HepG2 (cell line): Measurements from ENCODE around the gene CLEC18C. TPM values are rescaled to one million over a fixed set of nuclear protein-coding genes. Genes with fewer than 3 reads are reported as not detected.

Experiments
- ATF1 ChIP-seq: IDR thresholded peaks from 2 replicates; pipeline ENCODE4 v1.6.1; 2016; ENCODE audit warnings: mild to moderate bottlenecking, control low read depth
- CAMTA2 ChIP-seq: sonication (generic); formaldehyde crosslinking; IDR thresholded peaks from 2 replicates; pipeline ENCODE4 v1.4.0; 2020; ENCODE audit warnings: mild to moderate bottlenecking, missing genetic modification reagents, borderline replicate concordance
- HES4 ChIP-seq: sonication (generic); formaldehyde crosslinking; IDR thresholded peaks from 2 replicates; pipeline ENCODE4 v1.9.0; 2021; ENCODE audit warnings: mild to moderate bottlenecking, missing genetic modification reagents, borderline replicate concordance
- KDM5B ChIP-seq: sonication (generic); formaldehyde crosslinking; IDR thresholded peaks from 2 replicates; pipeline ENCODE4 v1.4.0; 2020; ENCODE audit warnings: missing genetic modification reagents, mild to moderate bottlenecking, borderline replicate concordance
- NR2C2 ChIP-seq: sonication (generic); formaldehyde crosslinking; IDR thresholded peaks from 2 replicates; pipeline ENCODE4 v1.4.0; 2020; ENCODE audit warnings: missing genetic modification reagents, mild to moderate bottlenecking, moderate library complexity, borderline replicate concordance
- SNAI1 ChIP-seq: sonication (generic); formaldehyde crosslinking; IDR thresholded peaks from 2 replicates; pipeline ENCODE4 v1.5.0; 2020; ENCODE audit warnings: mild to moderate bottlenecking, missing genetic modification reagents, borderline replicate concordance
- ZFP1 ChIP-seq: IDR thresholded peaks from 2 replicates; pipeline ENCODE4 v1.6.1; 2016
- ZNF160 ChIP-seq: sonication (generic); formaldehyde crosslinking; IDR thresholded peaks from 2 replicates; pipeline ENCODE4 v1.8.0; 2022; ENCODE audit warnings: mild to moderate bottlenecking, inconsistent platforms, missing genetic modification reagents
- ZNF550 ChIP-seq: sonication (generic); formaldehyde crosslinking; IDR thresholded peaks from 2 replicates; pipeline ENCODE4 v1.4.0; 2020; ENCODE audit warnings: mild to moderate bottlenecking, missing genetic modification reagents, borderline replicate concordance
- ZNF557 ChIP-seq: sonication (generic); formaldehyde crosslinking; IDR thresholded peaks from 2 replicates; pipeline ENCODE4 v1.4.0; 2020; ENCODE audit warnings: missing genetic modification reagents
- ZNF891 ChIP-seq: sonication (generic); formaldehyde crosslinking; IDR thresholded peaks from 2 replicates; pipeline ENCODE4 v1.5.0; 2020; ENCODE audit warnings: mild to moderate bottlenecking, missing genetic modification reagents
- polyA plus RNA-seq, 8 experiments: library from polyadenylated mRNA; depleted of rRNA in 3 of 8; stranded (reverse) in 7 of 8; unstranded in 1 of 8; fragments of >200 nt; fragmentation: Illumina TruSeq in 4 of 8; extraction: Trizol in 4 of 8; gene quantifications; 2 replicates each; pipeline versions ENCODE4 v1.2.1 to v1.2.3, GENCODE V29; 2011 to 2016; ENCODE audit warnings: low read depth in 4 of 8, missing spikeins in 1 of 8, mixed read lengths in 1 of 8; ENCODE audit not compliant: insufficient read depth in 1 of 8
- total RNA-seq, 5 experiments: library from RNA; depleted of rRNA; stranded (reverse); fragments of >200 nt; fragmentation: Illumina TruSeq; extraction: Trizol; gene quantifications; 2 replicates each; pipeline ENCODE4 v1.2.3, GENCODE V29; 2016; ENCODE audit warnings: low read depth in 1 of 5
- TF ChIP-seq, protein P1 (sequence below), 2 experiments: sonication (generic) in 1 of 2; formaldehyde crosslinking in 1 of 2; IDR thresholded peaks; 2 replicates each; pipeline versions ENCODE4 v1.5.1 to v1.6.1; 2011 to 2020; ENCODE audit warnings: borderline replicate concordance in 1 of 2, low read depth in 1 of 2, low read length in 1 of 2, mild to moderate bottlenecking in 1 of 2, missing genetic modification reagents in 1 of 2, moderate library complexity in 1 of 2
- TF ChIP-seq, protein P2 (sequence below): sonication (generic); formaldehyde crosslinking; IDR thresholded peaks from 2 replicates; pipeline ENCODE4 v1.5.0; 2020; ENCODE audit warnings: mild to moderate bottlenecking, missing genetic modification reagents
- TF ChIP-seq, protein P3 (sequence below): sonication (generic); formaldehyde crosslinking; IDR thresholded peaks from 2 replicates; pipeline ENCODE4 v1.4.0; 2020; ENCODE audit warnings: mild to moderate bottlenecking, missing genetic modification reagents
- TF ChIP-seq, protein P4 (sequence below): IDR thresholded peaks from 2 replicates; pipeline ENCODE4 v1.6.1; 2016; ENCODE audit warnings: missing genetic modification reagents, missing compliant biosample characterization
- TF ChIP-seq, protein P5 (sequence below): sonication (generic); formaldehyde crosslinking; IDR thresholded peaks from 2 replicates; pipeline ENCODE4 v1.8.1; 2023; ENCODE audit warnings: mild to moderate bottlenecking, missing genetic modification reagents
- TF ChIP-seq, protein P6 (sequence below): sonication (generic); formaldehyde crosslinking; conservative IDR thresholded peaks from 2 replicates; pipeline ENCODE4 v1.8.0; 2022; ENCODE audit warnings: mild to moderate bottlenecking, moderate library complexity, missing genetic modification reagents
- TF ChIP-seq, protein P7 (sequence below): sonication (generic); formaldehyde crosslinking; IDR thresholded peaks from 2 replicates; pipeline ENCODE4 v1.4.0; 2020; ENCODE audit warnings: mild to moderate bottlenecking, missing genetic modification reagents

Gene CLEC18C
- total and polyA plus RNA-seq, 2 of the 13 experiments (the other 11 are each of a cell fraction or from before 2014, with no cell fraction given): 0.15 to 0.29 TPM

DNA sequence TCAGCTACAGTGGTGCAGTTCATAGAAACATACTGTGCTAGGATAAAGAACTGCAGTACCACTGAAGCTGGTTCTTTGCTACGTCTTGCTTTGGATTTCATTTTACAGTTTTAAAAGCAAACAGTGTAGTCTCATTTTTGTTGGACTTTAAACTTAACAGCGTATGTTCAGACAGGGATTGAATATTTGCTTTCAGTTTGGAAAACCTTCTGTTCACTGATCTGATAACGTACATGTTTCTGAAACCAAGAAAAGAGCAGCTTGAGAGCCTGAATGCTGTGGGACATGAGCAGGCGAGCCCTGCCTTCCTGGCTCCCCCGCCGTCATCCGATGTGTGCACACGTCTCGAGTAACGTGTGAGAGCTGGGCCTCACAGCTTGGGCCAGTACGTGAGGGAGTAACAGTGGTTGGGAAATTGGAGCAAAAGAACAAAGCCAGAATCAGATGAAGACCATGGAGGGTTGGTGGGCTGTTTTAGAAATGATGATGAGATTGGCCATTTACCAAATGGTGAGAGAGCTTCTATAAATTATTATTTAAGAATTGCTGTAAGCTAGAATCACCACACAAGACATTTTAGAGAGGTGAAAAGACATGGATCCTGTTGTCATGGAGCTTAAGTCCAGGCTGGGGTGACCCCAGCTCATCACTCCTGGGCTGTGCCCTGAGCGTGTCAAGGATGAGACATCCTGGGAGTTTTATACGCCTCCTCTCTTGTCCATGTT lies 20.8 kb upstream of the CLEC18C start (continued):
- TF ChIP-seq HES4 (CRISPR knock-in tag) (no peak), ATF1 (CRISPR knock-in tag) (no peak), ZNF160 (no peak), ZFP1 (CRISPR knock-in tag) (no peak; the same call in 1 of the 2 replicates), ZNF891 (CRISPR knock-in tag) (no peak), CAMTA2 (CRISPR knock-in tag) (no peak), KDM5B (peak; percentile 52; the same call in 1 of the 2 replicates), NR2C2 (CRISPR knock-in tag) (peak; percentile 49; the same call in 1 of the 2 replicates), SNAI1 (CRISPR knock-in tag) (0 out of 2 replicates have a peak, but pooled peaks have one; percentile 58), ZNF557 (CRISPR knock-in tag) (no peak), ZNF550 (CRISPR knock-in tag) (no peak)
- TF ChIP-seq, protein P1, sequence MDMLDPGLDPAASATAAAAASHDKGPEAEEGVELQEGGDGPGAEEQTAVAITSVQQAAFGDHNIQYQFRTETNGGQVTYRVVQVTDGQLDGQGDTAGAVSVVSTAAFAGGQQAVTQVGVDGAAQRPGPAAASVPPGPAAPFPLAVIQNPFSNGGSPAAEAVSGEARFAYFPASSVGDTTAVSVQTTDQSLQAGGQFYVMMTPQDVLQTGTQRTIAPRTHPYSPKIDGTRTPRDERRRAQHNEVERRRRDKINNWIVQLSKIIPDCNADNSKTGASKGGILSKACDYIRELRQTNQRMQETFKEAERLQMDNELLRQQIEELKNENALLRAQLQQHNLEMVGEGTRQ (IDR thresholded peaks at IDR 0.05; ENCODE audit: low read depth, low read length): no peak
- TF ChIP-seq, protein P1 (CRISPR knock-in tag; IDR thresholded peaks at IDR 0.05; ENCODE audit: borderline replicate concordance): no peak
- TF ChIP-seq, protein P2, sequence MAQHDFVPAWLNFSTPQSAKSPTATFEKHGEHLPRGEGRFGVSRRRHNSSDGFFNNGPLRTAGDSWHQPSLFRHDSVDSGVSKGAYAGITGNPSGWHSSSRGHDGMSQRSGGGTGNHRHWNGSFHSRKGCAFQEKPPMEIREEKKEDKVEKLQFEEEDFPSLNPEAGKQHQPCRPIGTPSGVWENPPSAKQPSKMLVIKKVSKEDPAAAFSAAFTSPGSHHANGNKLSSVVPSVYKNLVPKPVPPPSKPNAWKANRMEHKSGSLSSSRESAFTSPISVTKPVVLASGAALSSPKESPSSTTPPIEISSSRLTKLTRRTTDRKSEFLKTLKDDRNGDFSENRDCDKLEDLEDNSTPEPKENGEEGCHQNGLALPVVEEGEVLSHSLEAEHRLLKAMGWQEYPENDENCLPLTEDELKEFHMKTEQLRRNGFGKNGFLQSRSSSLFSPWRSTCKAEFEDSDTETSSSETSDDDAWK (CRISPR knock-in tag): no peak
- TF ChIP-seq, protein P3, sequence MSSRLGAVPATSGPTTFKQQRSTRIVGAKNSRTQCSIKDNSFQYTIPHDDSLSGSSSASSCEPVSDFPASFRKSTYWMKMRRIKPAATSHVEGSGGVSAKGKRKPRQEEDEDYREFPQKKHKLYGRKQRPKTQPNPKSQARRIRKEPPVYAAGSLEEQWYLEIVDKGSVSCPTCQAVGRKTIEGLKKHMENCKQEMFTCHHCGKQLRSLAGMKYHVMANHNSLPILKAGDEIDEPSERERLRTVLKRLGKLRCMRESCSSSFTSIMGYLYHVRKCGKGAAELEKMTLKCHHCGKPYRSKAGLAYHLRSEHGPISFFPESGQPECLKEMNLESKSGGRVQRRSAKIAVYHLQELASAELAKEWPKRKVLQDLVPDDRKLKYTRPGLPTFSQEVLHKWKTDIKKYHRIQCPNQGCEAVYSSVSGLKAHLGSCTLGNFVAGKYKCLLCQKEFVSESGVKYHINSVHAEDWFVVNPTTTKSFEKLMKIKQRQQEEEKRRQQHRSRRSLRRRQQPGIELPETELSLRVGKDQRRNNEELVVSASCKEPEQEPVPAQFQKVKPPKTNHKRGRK: no peak
- TF ChIP-seq, protein P4, sequence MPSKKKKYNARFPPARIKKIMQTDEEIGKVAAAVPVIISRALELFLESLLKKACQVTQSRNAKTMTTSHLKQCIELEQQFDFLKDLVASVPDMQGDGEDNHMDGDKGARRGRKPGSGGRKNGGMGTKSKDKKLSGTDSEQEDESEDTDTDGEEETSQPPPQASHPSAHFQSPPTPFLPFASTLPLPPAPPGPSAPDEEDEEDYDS (CRISPR knock-in tag): peak; percentile 50
- TF ChIP-seq, protein P5, sequence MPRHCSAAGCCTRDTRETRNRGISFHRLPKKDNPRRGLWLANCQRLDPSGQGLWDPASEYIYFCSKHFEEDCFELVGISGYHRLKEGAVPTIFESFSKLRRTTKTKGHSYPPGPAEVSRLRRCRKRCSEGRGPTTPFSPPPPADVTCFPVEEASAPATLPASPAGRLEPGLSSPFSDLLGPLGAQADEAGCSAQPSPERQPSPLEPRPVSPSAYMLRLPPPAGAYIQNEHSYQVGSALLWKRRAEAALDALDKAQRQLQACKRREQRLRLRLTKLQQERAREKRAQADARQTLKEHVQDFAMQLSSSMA (CRISPR knock-in tag): no peak
- TF ChIP-seq, protein P6, sequence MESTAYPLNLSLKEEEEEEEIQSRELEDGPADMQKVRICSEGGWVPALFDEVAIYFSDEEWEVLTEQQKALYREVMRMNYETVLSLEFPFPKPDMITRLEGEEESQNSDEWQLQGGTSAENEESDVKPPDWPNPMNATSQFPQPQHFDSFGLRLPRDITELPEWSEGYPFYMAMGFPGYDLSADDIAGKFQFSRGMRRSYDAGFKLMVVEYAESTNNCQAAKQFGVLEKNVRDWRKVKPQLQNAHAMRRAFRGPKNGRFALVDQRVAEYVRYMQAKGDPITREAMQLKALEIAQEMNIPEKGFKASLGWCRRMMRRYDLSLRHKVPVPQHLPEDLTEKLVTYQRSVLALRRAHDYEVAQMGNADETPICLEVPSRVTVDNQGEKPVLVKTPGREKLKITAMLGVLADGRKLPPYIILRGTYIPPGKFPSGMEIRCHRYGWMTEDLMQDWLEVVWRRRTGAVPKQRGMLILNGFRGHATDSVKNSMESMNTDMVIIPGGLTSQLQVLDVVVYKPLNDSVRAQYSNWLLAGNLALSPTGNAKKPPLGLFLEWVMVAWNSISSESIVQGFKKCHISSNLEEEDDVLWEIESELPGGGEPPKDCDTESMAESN (CRISPR knock-in tag): no peak
- TF ChIP-seq, protein P7, sequence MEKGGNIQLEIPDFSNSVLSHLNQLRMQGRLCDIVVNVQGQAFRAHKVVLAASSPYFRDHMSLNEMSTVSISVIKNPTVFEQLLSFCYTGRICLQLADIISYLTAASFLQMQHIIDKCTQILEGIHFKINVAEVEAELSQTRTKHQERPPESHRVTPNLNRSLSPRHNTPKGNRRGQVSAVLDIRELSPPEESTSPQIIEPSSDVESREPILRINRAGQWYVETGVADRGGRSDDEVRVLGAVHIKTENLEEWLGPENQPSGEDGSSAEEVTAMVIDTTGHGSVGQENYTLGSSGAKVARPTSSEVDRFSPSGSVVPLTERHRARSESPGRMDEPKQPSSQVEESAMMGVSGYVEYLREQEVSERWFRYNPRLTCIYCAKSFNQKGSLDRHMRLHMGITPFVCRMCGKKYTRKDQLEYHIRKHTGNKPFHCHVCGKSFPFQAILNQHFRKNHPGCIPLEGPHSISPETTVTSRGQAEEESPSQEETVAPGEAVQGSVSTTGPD (CRISPR knock-in tag): no peak
